ENCODE measurements around the gene PDE6D.
"Not testable (repeated sequence)": the region's sequence is repeated elsewhere in the genome, so short reads cannot be mapped to it uniquely, and the experiment has no call there.

The PDE6D gene

GRCh38 chr2:231769170-231770136, 11.6 kb downstream of the PDE6D start:
- no peak for DNase-seq

- no peak for DNase-seq
Measured at GRCh38 chr2:231765496-231765929, 15.6 kb downstream of the PDE6D start.

GRCh38 chr2:231764760-231765159, 16.3 kb downstream of the PDE6D start:
- DNase-seq = no peak

GRCh38 chr2:231764124-231764523, 17.0 kb downstream of the PDE6D start:
- no peak for DNase-seq

GRCh38 chr2:231761735-231762134, 19.3 kb downstream of the PDE6D start:
- DNase-seq = no peak

- DNase-seq = no peak
Measured at GRCh38 chr2:231752061-231752460, 29.0 kb downstream of the PDE6D start.

- DNase-seq = no peak
Measured at GRCh38 chr2:231751042-231751815, 29.9 kb downstream of the PDE6D start.

GRCh38 chr2:231749016-231749415, 32.1 kb downstream of the PDE6D start:
- not testable (repeated sequence) for DNase-seq

GRCh38 chr2:231748153-231748896, 32.8 kb downstream of the PDE6D start:
- DNase-seq = not testable (repeated sequence)

- DNase-seq = no peak
Measured at GRCh38 chr2:231745303-231746038, 35.6 kb downstream of the PDE6D start.

- no peak for DNase-seq
Measured at GRCh38 chr2:231743376-231744116, 37.5 kb downstream of the PDE6D start.

GRCh38 chr2:231737761-231738160, 43.3 kb downstream of the PDE6D start:
- no peak for DNase-seq

GRCh38 chr2:231732604-231733003, 48.5 kb downstream of the PDE6D start:
- DNase-seq = no peak

GRCh38 chr2:231727621-231728020, 53.5 kb downstream of the PDE6D start:
- no peak for DNase-seq

- DNase-seq = no peak
Measured at GRCh38 chr2:231726276-231726675, 54.8 kb downstream of the PDE6D start.

GRCh38 chr2:231725476-231725875, 55.6 kb downstream of the PDE6D start:
- no peak for DNase-seq

GRCh38 chr2:231722721-231723307, 58.3 kb downstream of the PDE6D start:
- DNase-seq = no peak

- DNase-seq = no peak
Measured at GRCh38 chr2:231720987-231721966, 59.8 kb downstream of the PDE6D start.

- DNase-seq = no peak
Measured at GRCh38 chr2:231720292-231720986, 60.6 kb downstream of the PDE6D start.

All from NCI-H774 (cell line).